Activated naive CD4-positive, alpha-beta T cell treated with anti-CD3 and anti-CD28 coated beads for 36 hours (primary cell): ENCODE data around the gene CLDN14. TPM values are rescaled to one million over a fixed set of nuclear protein-coding genes. Genes with fewer than 3 reads are reported as not detected.

Source experiments
- CTCF ChIA-PET: fragments of 350-600 bp; sonication (Branson Sonifier 250); formaldehyde crosslinking; loops from one replicate; lab custom pipeline; 2021; ENCODE audit warnings: antibody characterized with exemption; lab: Charles Lee
- DNase-seq: peaks from one replicate; pipeline ENCODE4 v3.0.0-alpha.2; 2020
- H3K27ac Mint-ChIP-seq: one replicate; pipeline ENCODE4 v1.8.0; 2021; ENCODE audit warnings: mild to moderate bottlenecking, mixed read lengths
- H3K27me3 Mint-ChIP-seq: one replicate; pipeline ENCODE4 v1.8.0; 2021; ENCODE audit warnings: low read depth, mixed read lengths
- H3K36me3 Mint-ChIP-seq: one replicate; pipeline ENCODE4 v1.8.0; 2021; ENCODE audit warnings: low read depth, mixed read lengths
- H3K4me1 Mint-ChIP-seq: one replicate; pipeline ENCODE4 v1.8.0; 2021; ENCODE audit warnings: low read depth, mixed read lengths
- H3K4me3 Mint-ChIP-seq: one replicate; pipeline ENCODE4 v1.8.0; 2021; ENCODE audit warnings: mild to moderate bottlenecking, moderate library complexity, mixed read lengths
- H3K9me3 Mint-ChIP-seq: one replicate; pipeline ENCODE4 v1.8.0; 2021; ENCODE audit warnings: mixed read lengths
- intact Hi-C: fragments of 100-400 bp; cut with micrococcal nuclease; formaldehyde crosslinking; loops from one replicate; pipeline ENCODE4 v1.15.1; 2023
- total RNA-seq, 2 experiments: library from RNA; stranded (reverse); gene quantifications; one replicate each; pipeline ENCODE4 v1.2.3, GENCODE V29; 2021

The CLDN14 gene
- total RNA-seq, 2 experiments from 2014 or later: not detected

GRCh38 chr21:36491209-36491910 lies 11.4 kb upstream of the CLDN14 start:
- Mint-ChIP-seq H3K4me1 (no peaks in the 10 kb centered on the region), H3K27me3 (no peaks in the 10 kb centered on the region)
- intact Hi-C loops: no loop called here

GRCh38 chr21:36489776-36490165 lies 9.8 kb upstream of the CLDN14 start:
- no peak for DNase-seq
- Mint-ChIP-seq H3K9me3 (no peaks in the 10 kb centered on the region), H3K27ac (no peak overlapping the region), H3K4me1 (no peaks in the 10 kb centered on the region), H3K4me3 (no peak overlapping the region), H3K27me3 (no peaks in the 10 kb centered on the region), H3K36me3 (no peaks in the 10 kb centered on the region)
- CTCF ChIA-PET: no interaction called here
- intact Hi-C loops: no loop called here

More at GRCh38 chr21:36491209-36491910, 11.4 kb upstream of the CLDN14 start:
- H3K27ac Mint-ChIP-seq: no peak overlapping the region
- CTCF ChIA-PET: no interaction called here
- H3K9me3 Mint-ChIP-seq: peaks cover under 1% of the 10 kb centered on the region
- DNase-seq: no peak
- no peaks in the 10 kb centered on the region for H3K36me3 Mint-ChIP-seq
- no peak overlapping the region for H3K4me3 Mint-ChIP-seq

- H3K27me3 Mint-ChIP-seq: no peaks in the 10 kb centered on the region
- CTCF ChIA-PET: no interaction called here
- H3K27ac Mint-ChIP-seq: no peak overlapping the region
- no peak overlapping the region for H3K4me3 Mint-ChIP-seq
- no peaks in the 10 kb centered on the region for H3K9me3 Mint-ChIP-seq
- intact Hi-C loops: no loop called here
- no peaks in the 10 kb centered on the region for H3K4me1 Mint-ChIP-seq
- no peak for DNase-seq
- H3K36me3 Mint-ChIP-seq: no peaks in the 10 kb centered on the region
These were observed 9.3 kb upstream of the CLDN14 start for GRCh38 chr21:36489103-36489775.

- Mint-ChIP-seq H3K4me3 (no peak overlapping the region), H3K27me3 (no peaks in the 10 kb centered on the region), H3K36me3 (no peaks in the 10 kb centered on the region), H3K9me3 (no peaks in the 10 kb centered on the region), H3K27ac (no peak overlapping the region), H3K4me1 (no peaks in the 10 kb centered on the region)
- CTCF ChIA-PET: interaction anchor here (0.6 to 0.9 kb wide), 2 partner anchors 38 to 316 kb away, joined by 3 to 6 read pairs; no protein-coding TSS in a partner anchor
- intact Hi-C loops: no loop called here
- DNase-seq: no peak
These were observed 7.9 kb upstream of the CLDN14 start for GRCh38 chr21:36487641-36488307.

- no peak overlapping the region for H3K27ac Mint-ChIP-seq
- intact Hi-C loops: no loop called here
- no peaks in the 10 kb centered on the region for H3K4me1 Mint-ChIP-seq
- no peak for DNase-seq
- CTCF ChIA-PET: no interaction called here
- H3K36me3 Mint-ChIP-seq: no peaks in the 10 kb centered on the region
- H3K4me3 Mint-ChIP-seq: no peak overlapping the region
- no peaks in the 10 kb centered on the region for H3K9me3 Mint-ChIP-seq
- H3K27me3 Mint-ChIP-seq: no peaks in the 10 kb centered on the region
These were observed 6.3 kb upstream of the CLDN14 start for GRCh38 chr21:36486246-36486645.

GRCh38 chr21:36485476-36485875 lies 5.6 kb upstream of the CLDN14 start:
- Mint-ChIP-seq H3K27me3 (no peaks in the 10 kb centered on the region), H3K9me3 (no peaks in the 10 kb centered on the region), H3K27ac (no peak overlapping the region), H3K36me3 (no peaks in the 10 kb centered on the region), H3K4me1 (no peaks in the 10 kb centered on the region), H3K4me3 (no peak overlapping the region)
- intact Hi-C loops: no loop called here
- DNase-seq: no peak
- CTCF ChIA-PET: no interaction called here

- H3K4me1 Mint-ChIP-seq: no peaks in the 10 kb centered on the region
- CTCF ChIA-PET: no interaction called here
- no peaks in the 10 kb centered on the region for H3K36me3 Mint-ChIP-seq
- H3K27me3 Mint-ChIP-seq: no peaks in the 10 kb centered on the region
- no peaks in the 10 kb centered on the region for H3K9me3 Mint-ChIP-seq
- H3K27ac Mint-ChIP-seq: no peak overlapping the region
- intact Hi-C loops: no loop called here
- H3K4me3 Mint-ChIP-seq: no peak overlapping the region
- no peak for DNase-seq
These were observed 3.2 kb upstream of the CLDN14 start for GRCh38 chr21:36483095-36483494.

GRCh38 chr21:36482673-36483072 lies 2.8 kb upstream of the CLDN14 start:
- Mint-ChIP-seq H3K27me3 (no peaks in the 10 kb centered on the region), H3K36me3 (no peaks in the 10 kb centered on the region), H3K9me3 (no peaks in the 10 kb centered on the region), H3K27ac (no peak overlapping the region), H3K4me3 (no peak overlapping the region), H3K4me1 (no peaks in the 10 kb centered on the region)
- DNase-seq: no peak
- intact Hi-C loops: no loop called here
- CTCF ChIA-PET: no interaction called here

- H3K4me1 Mint-ChIP-seq: no peaks in the 10 kb centered on the region
- no peaks in the 10 kb centered on the region for H3K9me3 Mint-ChIP-seq
- no peak overlapping the region for H3K4me3 Mint-ChIP-seq
- DNase-seq: no peak
- no peaks in the 10 kb centered on the region for H3K36me3 Mint-ChIP-seq
- intact Hi-C loops: no loop called here
- CTCF ChIA-PET: no interaction called here
- H3K27me3 Mint-ChIP-seq: no peaks in the 10 kb centered on the region
- H3K27ac Mint-ChIP-seq: no peak overlapping the region
These were observed 2.3 kb upstream of the CLDN14 start for GRCh38 chr21:36482181-36482580.

GRCh38 chr21:36481639-36482038 lies 1.7 kb upstream of the CLDN14 start:
- no peak for DNase-seq
- H3K4me3 Mint-ChIP-seq: no peak overlapping the region
- H3K36me3 Mint-ChIP-seq: no peaks in the 10 kb centered on the region
- no peaks in the 10 kb centered on the region for H3K9me3 Mint-ChIP-seq
- CTCF ChIA-PET: no interaction called here
- intact Hi-C loops: no loop called here
- H3K4me1 Mint-ChIP-seq: no peaks in the 10 kb centered on the region
- no peak overlapping the region for H3K27ac Mint-ChIP-seq
- H3K27me3 Mint-ChIP-seq: no peaks in the 10 kb centered on the region

- no peaks in the 10 kb centered on the region for H3K9me3 Mint-ChIP-seq
- no peaks in the 10 kb centered on the region for H3K36me3 Mint-ChIP-seq
- no peaks in the 10 kb centered on the region for H3K4me1 Mint-ChIP-seq
- H3K27me3 Mint-ChIP-seq: no peaks in the 10 kb centered on the region
- H3K27ac Mint-ChIP-seq: no peak overlapping the region
- CTCF ChIA-PET: interaction anchor here (1.7 kb wide), 1 partner anchor 22 kb away, joined by 3 read pairs; no protein-coding TSS in a partner anchor
- intact Hi-C loops: no loop called here
- no peak for DNase-seq
- no peak overlapping the region for H3K4me3 Mint-ChIP-seq
These were observed 696 bp upstream of the CLDN14 start for GRCh38 chr21:36480618-36481017.

GRCh38 chr21:36478941-36479340 lies 981 bp downstream of the CLDN14 start:
- intact Hi-C loops: no loop called here
- CTCF ChIA-PET: interaction anchor here (1.7 kb wide), 1 partner anchor 23 kb away, joined by 3 read pairs; no protein-coding TSS in a partner anchor
- Mint-ChIP-seq H3K4me1 (no peaks in the 10 kb centered on the region), H3K27me3 (no peaks in the 10 kb centered on the region), H3K27ac (no peak overlapping the region), H3K36me3 (no peaks in the 10 kb centered on the region), H3K4me3 (no peak overlapping the region), H3K9me3 (no peaks in the 10 kb centered on the region)
- no peak for DNase-seq
